Measurements from ENCODE around the gene RECK.
"Not testable (repeated sequence)": the region's sequence is repeated elsewhere in the genome, so short reads cannot be mapped to it uniquely, and the experiment has no call there.

Gene RECK

GRCh38 chr9:36126016-36126730 lies 89.5 kb downstream of the RECK start:
- H3K27ac ChIP-seq, result no peak overlapping the region
- TF ChIP-seq, protein P1, sequence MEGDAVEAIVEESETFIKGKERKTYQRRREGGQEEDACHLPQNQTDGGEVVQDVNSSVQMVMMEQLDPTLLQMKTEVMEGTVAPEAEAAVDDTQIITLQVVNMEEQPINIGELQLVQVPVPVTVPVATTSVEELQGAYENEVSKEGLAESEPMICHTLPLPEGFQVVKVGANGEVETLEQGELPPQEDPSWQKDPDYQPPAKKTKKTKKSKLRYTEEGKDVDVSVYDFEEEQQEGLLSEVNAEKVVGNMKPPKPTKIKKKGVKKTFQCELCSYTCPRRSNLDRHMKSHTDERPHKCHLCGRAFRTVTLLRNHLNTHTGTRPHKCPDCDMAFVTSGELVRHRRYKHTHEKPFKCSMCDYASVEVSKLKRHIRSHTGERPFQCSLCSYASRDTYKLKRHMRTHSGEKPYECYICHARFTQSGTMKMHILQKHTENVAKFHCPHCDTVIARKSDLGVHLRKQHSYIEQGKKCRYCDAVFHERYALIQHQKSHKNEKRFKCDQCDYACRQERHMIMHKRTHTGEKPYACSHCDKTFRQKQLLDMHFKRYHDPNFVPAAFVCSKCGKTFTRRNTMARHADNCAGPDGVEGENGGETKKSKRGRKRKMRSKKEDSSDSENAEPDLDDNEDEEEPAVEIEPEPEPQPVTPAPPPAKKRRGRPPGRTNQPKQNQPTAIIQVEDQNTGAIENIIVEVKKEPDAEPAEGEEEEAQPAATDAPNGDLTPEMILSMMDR (IDR thresholded peaks at IDR 0.05), result no peak
- no peak for TF ChIP-seq ZFX (IDR thresholded peaks at IDR 0.05; ENCODE audit: borderline replicate concordance)

- no peak overlapping the region for H3K27ac ChIP-seq
- TF ChIP-seq, protein P1 (IDR thresholded peaks at IDR 0.05), result no peak
Observed at GRCh38 chr9:36127652-36128244, 91.0 kb downstream of the RECK start.

DNA sequence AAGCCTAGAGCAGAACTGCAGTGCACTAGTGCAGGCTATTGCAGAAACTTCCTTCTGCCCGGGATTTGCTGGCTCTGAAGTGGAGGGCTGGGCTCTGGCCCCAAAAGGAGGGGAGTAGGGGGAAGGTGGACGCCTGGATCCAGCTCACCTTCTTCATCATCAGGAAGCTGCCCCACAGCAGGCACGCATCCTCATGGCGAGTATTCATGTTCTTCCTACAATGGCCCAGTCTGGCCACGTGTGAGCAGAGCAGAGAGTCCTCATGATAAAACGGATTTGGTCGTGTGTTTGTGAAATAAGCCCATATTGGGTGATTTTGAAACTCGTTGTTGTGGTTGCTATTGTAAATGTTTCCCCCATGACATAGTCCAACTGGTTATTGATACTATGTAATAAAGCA lies 91.6 kb downstream of the RECK start:
- TF ChIP-seq, protein P1 (IDR thresholded peaks at IDR 0.05), result no peak
- TF ChIP-seq ZFX (IDR thresholded peaks at IDR 0.05; ENCODE audit: borderline replicate concordance), result no peak
- no peak overlapping the region for H3K27ac ChIP-seq

GRCh38 chr9:36129139-36129538 lies 92.4 kb downstream of the RECK start:
- no peak overlapping the region for H3K27ac ChIP-seq
- no peak for TF ChIP-seq ZFX (IDR thresholded peaks at IDR 0.05; ENCODE audit: borderline replicate concordance)

GRCh38 chr9:36131666-36132065 lies 95.0 kb downstream of the RECK start:
- not testable (repeated sequence) for H3K27ac ChIP-seq

DNA sequence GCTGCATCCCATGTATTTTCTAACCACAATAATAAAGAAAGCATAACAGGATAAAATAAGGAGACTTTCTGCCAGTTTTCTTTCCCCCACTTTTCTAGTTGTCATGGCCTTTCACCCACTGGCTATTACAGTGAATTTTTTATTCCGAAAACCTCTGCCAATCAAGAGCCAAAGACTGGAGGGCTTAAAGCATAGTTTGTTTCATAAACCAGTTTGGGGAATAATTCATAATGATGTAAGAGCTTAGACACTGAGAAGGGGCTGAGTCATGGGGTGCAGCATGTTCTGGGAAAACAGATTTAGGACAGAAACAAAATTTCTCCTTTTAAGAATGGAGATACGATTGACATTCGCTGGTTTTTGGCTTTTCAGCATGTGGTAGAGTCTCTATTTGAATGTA lies 95.4 kb downstream of the RECK start:
- no peak overlapping the region for H3K27ac ChIP-seq
- TF ChIP-seq, protein P1 (IDR thresholded peaks at IDR 0.05), result no peak
- TF ChIP-seq ZFX (IDR thresholded peaks at IDR 0.05; ENCODE audit: borderline replicate concordance), result no peak

GRCh38 chr9:36134761-36135505 lies 98.2 kb downstream of the RECK start:
- no peak overlapping the region for H3K27ac ChIP-seq
- TF ChIP-seq ZFX (IDR thresholded peaks at IDR 0.05; ENCODE audit: borderline replicate concordance), result no peak
- TF ChIP-seq, protein P1 (IDR thresholded peaks at IDR 0.05), result no peak

GRCh38 chr9:36135741-36136271 lies 99.1 kb downstream of the RECK start:
- H3K27ac ChIP-seq, result no peak overlapping the region

More at GRCh38 chr9:36135741-36136271, 99.1 kb downstream of the RECK start:
- TF ChIP-seq ZFX (IDR thresholded peaks at IDR 0.05; ENCODE audit: borderline replicate concordance), result no peak
- TF ChIP-seq, protein P1 (IDR thresholded peaks at IDR 0.05), result no peak
